GM19240 (cell line): Measurements from ENCODE around the gene CACNB2.

ENCODE experiments used
- DNase-seq: peaks from one replicate; pipeline ENCODE4 v3.0.0; 2011; ENCODE audit warnings: low spot score; ENCODE audit not compliant: insufficient read length

The CACNB2 gene

GRCh38 chr10:18399158-18399557 lies 258.9 kb downstream of the CACNB2 start:
- no peak for DNase-seq

GRCh38 chr10:18400201-18400905 lies 260.1 kb downstream of the CACNB2 start:
- no peak for DNase-seq

- no peak for DNase-seq
These were observed 260.7 kb downstream of the CACNB2 start for GRCh38 chr10:18400906-18401245.

GRCh38 chr10:18401416-18402195 lies 261.4 kb downstream of the CACNB2 start:
- no peak for DNase-seq

GRCh38 chr10:18402853-18403252 lies 262.6 kb downstream of the CACNB2 start:
- no peak for DNase-seq

GRCh38 chr10:18404530-18404929 lies 264.3 kb downstream of the CACNB2 start:
- no peak for DNase-seq

- no peak for DNase-seq
These were observed 265.9 kb downstream of the CACNB2 start for GRCh38 chr10:18406136-18406535.

GRCh38 chr10:18409599-18410397 lies 269.6 kb downstream of the CACNB2 start:
- no peak for DNase-seq

- DNase-seq = no peak
These were observed 273.8 kb downstream of the CACNB2 start for GRCh38 chr10:18414061-18414460.

- DNase-seq = no peak
These were observed 277.8 kb downstream of the CACNB2 start for GRCh38 chr10:18417950-18418527.

GRCh38 chr10:18418541-18419215 lies 278.5 kb downstream of the CACNB2 start:
- no peak for DNase-seq

- no peak for DNase-seq
These were observed 279.7 kb downstream of the CACNB2 start for GRCh38 chr10:18419945-18420344.

GRCh38 chr10:18421726-18422293 lies 281.6 kb downstream of the CACNB2 start:
- no peak for DNase-seq

- no peak for DNase-seq
These were observed 282.9 kb downstream of the CACNB2 start for GRCh38 chr10:18423058-18423637.

GRCh38 chr10:18424200-18424599 lies 284.0 kb downstream of the CACNB2 start:
- no peak for DNase-seq

- DNase-seq = no peak
These were observed 289.1 kb downstream of the CACNB2 start for GRCh38 chr10:18429335-18429734.

GRCh38 chr10:18436902-18437301 lies 296.7 kb downstream of the CACNB2 start:
- no peak for DNase-seq

- no peak for DNase-seq
These were observed 297.3 kb downstream of the CACNB2 start for GRCh38 chr10:18437486-18437885.

GRCh38 chr10:18438361-18439126 lies 298.3 kb downstream of the CACNB2 start:
- no peak for DNase-seq

- no peak for DNase-seq
These were observed 299.4 kb downstream of the CACNB2 start for GRCh38 chr10:18439601-18440000.
